ENCODE measurements around the gene PLD3.
"Not testable (repeated sequence)": the region's sequence is repeated elsewhere in the genome, so short reads cannot be mapped to it uniquely, and the experiment has no call there.

The PLD3 gene

DNA sequence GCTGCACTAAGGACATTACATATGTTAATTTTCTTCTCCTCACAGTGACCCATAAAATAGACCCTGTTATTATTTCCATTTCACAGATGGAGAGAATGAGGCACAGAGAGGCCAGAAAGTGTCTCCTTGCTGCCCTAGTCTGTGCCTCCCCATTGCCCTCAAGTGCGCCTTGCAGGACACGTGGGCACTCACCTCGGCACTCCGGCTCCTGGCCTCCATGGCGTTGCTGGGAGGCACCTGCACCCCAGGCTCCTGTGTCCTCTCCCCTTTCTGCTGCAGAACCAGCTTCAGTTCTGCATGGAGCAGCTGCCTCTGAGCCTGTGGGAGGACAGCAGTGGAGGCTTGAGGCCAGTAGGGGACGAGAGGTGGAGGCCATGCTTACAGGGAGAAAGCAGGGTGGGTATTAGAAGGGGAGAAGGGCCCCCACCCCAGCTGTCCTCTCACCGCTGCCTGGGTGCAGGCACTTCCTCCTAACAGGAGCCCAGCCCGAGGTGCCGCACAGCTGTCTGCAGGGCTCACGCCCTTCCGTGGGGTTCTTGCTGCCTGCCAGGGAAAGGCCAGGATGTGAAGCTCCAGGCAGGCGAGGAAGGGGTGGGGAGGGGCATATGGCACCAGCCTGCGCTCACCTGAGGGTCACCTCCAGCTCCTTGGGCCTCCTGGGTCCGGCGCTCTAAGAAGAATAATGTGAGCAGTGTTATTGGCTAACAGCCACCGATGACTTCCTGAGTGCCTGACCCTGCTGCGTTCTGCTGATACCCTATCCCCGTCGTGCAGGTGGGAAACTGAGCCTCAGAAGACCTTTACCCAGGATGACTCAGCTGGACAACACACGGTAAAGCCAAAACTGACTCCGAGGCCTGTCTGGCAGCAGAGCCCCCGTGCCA is 59.5 kb downstream of the PLD3 start:
- no peak for DNase-seq (ENCODE audit: extremely low spot score)
- TF ChIP-seq, protein P1, sequence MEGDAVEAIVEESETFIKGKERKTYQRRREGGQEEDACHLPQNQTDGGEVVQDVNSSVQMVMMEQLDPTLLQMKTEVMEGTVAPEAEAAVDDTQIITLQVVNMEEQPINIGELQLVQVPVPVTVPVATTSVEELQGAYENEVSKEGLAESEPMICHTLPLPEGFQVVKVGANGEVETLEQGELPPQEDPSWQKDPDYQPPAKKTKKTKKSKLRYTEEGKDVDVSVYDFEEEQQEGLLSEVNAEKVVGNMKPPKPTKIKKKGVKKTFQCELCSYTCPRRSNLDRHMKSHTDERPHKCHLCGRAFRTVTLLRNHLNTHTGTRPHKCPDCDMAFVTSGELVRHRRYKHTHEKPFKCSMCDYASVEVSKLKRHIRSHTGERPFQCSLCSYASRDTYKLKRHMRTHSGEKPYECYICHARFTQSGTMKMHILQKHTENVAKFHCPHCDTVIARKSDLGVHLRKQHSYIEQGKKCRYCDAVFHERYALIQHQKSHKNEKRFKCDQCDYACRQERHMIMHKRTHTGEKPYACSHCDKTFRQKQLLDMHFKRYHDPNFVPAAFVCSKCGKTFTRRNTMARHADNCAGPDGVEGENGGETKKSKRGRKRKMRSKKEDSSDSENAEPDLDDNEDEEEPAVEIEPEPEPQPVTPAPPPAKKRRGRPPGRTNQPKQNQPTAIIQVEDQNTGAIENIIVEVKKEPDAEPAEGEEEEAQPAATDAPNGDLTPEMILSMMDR (IDR thresholded peaks at IDR 0.05; ENCODE audit: control extremely low read depth, extremely low read depth, low read depth, missing control alignments) = no peak
- CTCF ChIA-PET = interaction anchor here (1.1 to 4.0 kb wide), 3 partner anchors 9 to 57 kb away, joined by 3 to 30 read pairs (median 8); no protein-coding TSS in a partner anchor
- POLR2A ChIA-PET = no interaction called here

DNA sequence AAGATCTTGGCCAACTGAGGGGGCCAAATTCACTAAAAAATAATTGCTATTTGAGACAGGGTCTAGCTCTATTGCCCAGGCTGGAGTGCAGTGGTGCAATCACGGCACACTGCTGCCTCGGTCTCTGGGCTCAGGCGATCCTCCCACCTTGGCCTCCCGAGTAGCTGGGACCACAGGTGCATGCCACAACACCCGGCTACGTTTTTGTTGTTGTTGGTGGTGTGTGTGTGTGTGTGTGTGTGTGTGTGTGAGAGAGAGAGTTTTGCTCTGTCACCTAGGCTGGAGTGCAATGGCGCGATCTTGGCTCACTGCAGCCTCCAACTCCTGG is 60.1 kb downstream of the PLD3 start:
- ChIA-PET CTCF (interaction anchor here (2.6 to 4.0 kb wide), 2 partner anchors 12 to 56 kb away, joined by 8 to 30 read pairs; no protein-coding TSS in a partner anchor), POLR2A (interaction anchor here (0.6 kb wide), 1 partner anchor 13 kb away, joined by 3 read pairs; no protein-coding TSS in a partner anchor)
- not testable (repeated sequence) for DNase-seq (ENCODE audit: extremely low spot score)

DNA sequence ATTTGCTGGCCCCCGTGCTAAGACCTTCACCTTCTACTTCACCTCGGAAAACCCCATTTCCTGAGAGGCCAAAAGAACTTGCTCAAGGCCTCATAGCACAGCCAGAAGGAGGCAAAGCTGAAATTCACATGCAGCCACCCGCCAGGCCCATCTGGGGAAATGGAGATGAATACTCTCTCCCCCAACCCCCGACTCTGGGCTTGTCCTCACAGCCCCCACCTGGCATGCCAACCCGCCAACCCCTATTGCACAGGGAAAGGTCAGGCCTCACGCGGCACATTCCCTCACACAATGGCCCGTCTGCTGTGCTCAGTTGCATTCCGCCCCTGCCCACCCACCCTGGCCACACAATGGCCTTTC is 61.5 kb downstream of the PLD3 start:
- TF ChIP-seq, protein P1 (IDR thresholded peaks at IDR 0.05; ENCODE audit: control extremely low read depth, extremely low read depth, low read depth, missing control alignments) = no peak
- POLR2A ChIA-PET = interaction anchor here (1.5 kb wide), 1 partner anchor 9 kb away, joined by 3 read pairs; no protein-coding TSS in a partner anchor
- CTCF ChIA-PET = interaction anchor here (1.2 to 4.0 kb wide), 4 partner anchors 10 to 63 kb away, joined by 3 to 35 read pairs (median 16); no protein-coding TSS in a partner anchor
- no peak for DNase-seq (ENCODE audit: extremely low spot score)

DNA sequence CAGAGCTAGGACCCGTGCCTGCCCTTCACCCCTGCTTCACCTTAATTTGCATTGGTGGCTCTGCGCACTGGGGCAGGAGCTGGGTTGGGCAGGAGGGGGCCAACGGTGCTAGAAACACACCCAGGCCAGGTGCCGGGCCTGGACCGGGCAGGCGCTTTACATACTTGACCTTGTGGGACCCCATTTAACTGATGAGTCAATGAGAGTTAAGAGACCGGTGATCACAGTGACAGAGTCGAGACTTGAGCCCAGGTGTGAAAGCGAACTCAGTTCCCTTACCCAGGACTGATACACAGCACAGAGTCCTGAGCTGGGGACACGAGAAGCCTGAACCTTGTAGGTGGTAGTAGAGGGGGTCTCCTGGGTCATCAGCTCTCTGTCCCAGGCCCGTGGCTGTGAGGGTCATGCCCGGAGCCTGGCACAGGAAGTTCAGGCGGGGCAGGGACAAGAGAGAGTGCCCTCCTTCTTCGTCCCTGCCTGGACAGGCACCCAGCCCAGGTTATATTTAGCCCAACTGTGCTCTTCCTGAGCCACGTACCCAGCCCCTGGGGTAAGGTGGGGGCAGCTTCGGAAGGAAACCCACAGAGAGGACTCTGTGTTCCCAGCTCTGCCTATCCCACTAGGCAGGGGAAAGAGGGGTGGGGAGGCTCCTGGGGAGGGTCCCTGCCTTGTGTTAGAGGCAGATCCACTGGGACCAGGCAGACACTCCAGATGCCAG is 62.8 kb downstream of the PLD3 start:
- CTCF ChIA-PET = interaction anchor here (0.6 to 2.9 kb wide), 6 partner anchors 9 to 106 kb away, joined by 3 to 35 read pairs (median 5); partner anchors contain the start of gene SERTAD1
- no peak for DNase-seq (ENCODE audit: extremely low spot score)
- TF ChIP-seq, protein P1 (IDR thresholded peaks at IDR 0.05; ENCODE audit: control extremely low read depth, extremely low read depth, low read depth, missing control alignments) = no peak
- POLR2A ChIA-PET = interaction anchor here (0.7 to 1.2 kb wide), 2 partner anchors 9 to 55 kb away, joined by 3 to 4 read pairs; no protein-coding TSS in a partner anchor

DNA sequence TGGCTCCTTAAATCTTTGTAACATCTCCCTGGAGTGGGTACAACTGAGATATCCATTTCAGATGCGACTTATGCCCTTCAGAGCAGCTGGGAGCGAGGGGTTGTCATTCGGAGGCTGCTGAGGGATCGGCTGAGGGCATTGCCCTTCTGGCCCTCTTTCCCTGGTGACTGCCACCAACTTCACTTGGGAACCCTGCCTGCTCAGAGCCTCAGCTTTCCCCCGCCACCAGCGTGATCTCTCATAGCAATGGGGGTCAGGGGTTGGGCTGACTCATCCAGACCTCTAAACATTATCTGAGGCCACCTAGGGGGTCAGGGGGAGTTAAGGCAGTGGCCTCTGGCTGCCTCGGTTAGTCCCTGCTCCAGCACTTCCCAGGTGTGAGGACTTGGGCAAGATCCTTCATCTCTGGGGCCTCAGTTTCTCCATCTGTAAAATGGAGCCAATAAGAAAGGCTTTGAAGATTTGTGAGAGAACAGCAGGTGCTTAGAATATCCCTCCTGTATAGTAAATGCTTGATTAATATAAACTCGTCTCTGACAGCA is 63.5 kb downstream of the PLD3 start:
- ChIA-PET POLR2A (interaction anchor here (1.2 kb wide), 1 partner anchor 9 kb away, joined by 4 read pairs; no protein-coding TSS in a partner anchor), CTCF (interaction anchor here (0.6 to 2.9 kb wide), 7 partner anchors 9 to 107 kb away, joined by 3 to 35 read pairs (median 6); partner anchors contain the start of gene SERTAD1)
- TF ChIP-seq, protein P1 (IDR thresholded peaks at IDR 0.05; ENCODE audit: control extremely low read depth, extremely low read depth, low read depth, missing control alignments) = no peak

DNA sequence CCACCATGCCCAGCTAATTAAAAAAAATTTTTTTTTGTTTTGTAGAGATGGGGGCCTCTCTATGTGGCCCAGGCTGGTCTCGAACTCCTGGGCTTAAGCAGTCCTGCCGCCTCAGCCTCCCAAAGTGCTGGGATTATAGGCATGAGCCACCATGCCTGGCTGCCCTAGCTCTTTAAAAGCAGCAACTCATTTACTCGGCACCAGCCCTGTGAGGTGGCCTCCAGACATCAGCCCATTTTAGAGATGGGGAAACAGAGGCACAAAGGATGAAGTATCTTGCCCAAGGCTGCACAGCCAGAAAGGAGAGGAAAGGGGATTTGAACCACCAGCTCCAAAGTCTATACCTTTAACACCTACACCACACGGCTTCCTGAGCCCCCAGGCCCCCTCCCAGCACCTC is 64.4 kb downstream of the PLD3 start:
- no peak for DNase-seq (ENCODE audit: extremely low spot score)
- POLR2A ChIA-PET = interaction anchor here (0.8 kb wide), 1 partner anchor 8 kb away, joined by 3 read pairs; no protein-coding TSS in a partner anchor
- CTCF ChIA-PET = interaction anchor here (1.4 to 2.9 kb wide), 5 partner anchors 8 to 51 kb away, joined by 3 to 35 read pairs (median 8); partner anchors contain the start of gene SERTAD1
- TF ChIP-seq, protein P1 (IDR thresholded peaks at IDR 0.05; ENCODE audit: control extremely low read depth, extremely low read depth, low read depth, missing control alignments) = no peak

More for the DNA sequence above, 63.5 kb downstream of the PLD3 start:
- DNase-seq (ENCODE audit: extremely low spot score) = no peak
